ENCODE measurements around the gene KIAA1143.

DNA sequence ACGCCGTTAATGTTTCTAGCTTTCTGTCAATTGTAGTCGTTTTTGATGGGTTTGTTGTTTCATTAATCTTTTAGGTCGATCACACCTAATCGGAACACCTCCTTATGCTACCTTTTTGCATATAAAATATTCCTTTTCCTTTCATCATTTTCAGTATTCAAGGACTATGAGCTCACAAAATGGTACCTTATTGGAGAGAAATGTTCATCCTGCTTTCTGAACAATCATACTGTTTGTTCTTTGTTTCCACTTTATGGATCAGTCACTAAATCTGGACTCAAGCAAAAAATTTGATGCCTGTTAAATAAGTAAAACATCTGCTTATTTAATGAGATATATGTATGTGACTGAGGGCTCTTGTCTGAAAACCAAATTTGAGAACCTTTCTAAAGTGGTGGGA lies 1.3 kb upstream of the KIAA1143 start:
- TF ChIP-seq ZNF274 (IDR thresholded peaks at IDR 0.05; ENCODE audit: low read depth, low read length) (no peak), YY1 (IDR thresholded peaks at IDR 0.05; ENCODE audit: insufficient read depth, insufficient read length) (no peak)
